Brain microvascular endothelial cell (primary cell): Measurements from ENCODE around the gene CER1.

Experiments
- DNase-seq: peaks from one replicate; pipeline ENCODE4 v3.0.0-alpha.2; 2020
- H3K27ac ChIP-seq: fragments of 250-450 bp; sonication (Bioruptor Pico); 2 replicates; pipeline ENCODE4 v1.5.1; 2020; ENCODE audit warnings: mild to moderate bottlenecking, moderate library complexity
- H3K27me3 ChIP-seq: fragments of 250-450 bp; sonication (Bioruptor Pico); replicated peaks from 2 replicates; pipeline ENCODE4 v1.5.1; 2020; ENCODE audit warnings: mild to moderate bottlenecking
- H3K36me3 ChIP-seq: fragments of 250-450 bp; sonication (Bioruptor Pico); replicated peaks from 2 replicates; pipeline ENCODE4 v1.5.1; 2020; ENCODE audit warnings: mild to moderate bottlenecking
- H3K4me3 ChIP-seq: 2 replicates; pipeline ENCODE4 v1.5.1; 2011; ENCODE audit warnings: low read depth, mild to moderate bottlenecking, control low read depth, low read length, moderate library complexity
- CTCF ChIP-seq: IDR thresholded peaks from 2 replicates; pipeline ENCODE4 v1.5.1; 2011; ENCODE audit warnings: low read depth, mild to moderate bottlenecking, moderate library complexity, low read length, control low read depth, inconsistent platforms; ENCODE audit errors: missing control alignments
- in situ Hi-C: cut with HindIII; loops from 2 replicates; pipeline ENCODE4 v1.10.0; 2017; ENCODE audit warnings: low sequenced_read_pairs, low pct_ligation_motif_present

Gene CER1

GRCh38 chr9:14749741-14750211 is 27.2 kb upstream of the CER1 start:
- TF ChIP-seq CTCF, result no peak
- DNase-seq, result no peak
- Histone ChIP-seq H3K36me3 (no peaks in the 10 kb centered on the region), H3K4me3 (no peak overlapping the region), H3K27ac (no peak overlapping the region), H3K27me3 (no peaks in the 10 kb centered on the region)
- in situ Hi-C loops, result no loop called here

- H3K36me3 ChIP-seq, result no peaks in the 10 kb centered on the region
- H3K4me3 ChIP-seq, result no peak overlapping the region
- no peak for DNase-seq
- TF ChIP-seq CTCF, result no peak
- H3K27me3 ChIP-seq, result no peaks in the 10 kb centered on the region
- in situ Hi-C loops, result no loop called here
- H3K27ac ChIP-seq, result no peak overlapping the region
Observed at GRCh38 chr9:14748373-14748772, 25.8 kb upstream of the CER1 start.

- no peak for TF ChIP-seq CTCF
- Histone ChIP-seq H3K36me3 (no peaks in the 10 kb centered on the region), H3K27ac (no peak overlapping the region), H3K4me3 (no peak overlapping the region), H3K27me3 (no peaks in the 10 kb centered on the region)
- in situ Hi-C loops, result no loop called here
- no peak for DNase-seq
Observed at GRCh38 chr9:14747111-14747510, 24.6 kb upstream of the CER1 start.

GRCh38 chr9:14746626-14747025 is 24.1 kb upstream of the CER1 start:
- H3K4me3 ChIP-seq, result no peak overlapping the region
- no peaks in the 10 kb centered on the region for H3K27me3 ChIP-seq
- H3K27ac ChIP-seq, result no peak overlapping the region
- no peak for TF ChIP-seq CTCF
- no peaks in the 10 kb centered on the region for H3K36me3 ChIP-seq
- in situ Hi-C loops, result no loop called here
- no peak for DNase-seq

- in situ Hi-C loops, result no loop called here
- TF ChIP-seq CTCF, result no peak
- no peak overlapping the region for H3K4me3 ChIP-seq
- no peak overlapping the region for H3K27ac ChIP-seq
- DNase-seq, result no peak
- H3K36me3 ChIP-seq, result no peaks in the 10 kb centered on the region
- no peaks in the 10 kb centered on the region for H3K27me3 ChIP-seq
Observed at GRCh38 chr9:14744768-14745167, 22.2 kb upstream of the CER1 start.

GRCh38 chr9:14741369-14741768 is 18.8 kb upstream of the CER1 start:
- Histone ChIP-seq H3K36me3 (no peaks in the 10 kb centered on the region), H3K27me3 (no peaks in the 10 kb centered on the region), H3K27ac (no peak overlapping the region), H3K4me3 (no peak overlapping the region)
- no peak for DNase-seq
- in situ Hi-C loops, result no loop called here
- TF ChIP-seq CTCF, result no peak
